ENCODE results near the gene NDUFC2. TPM values are rescaled to one million over a fixed set of nuclear protein-coding genes. Genes with fewer than 3 reads are reported as not detected.
"Not testable (repeated sequence)": the region's sequence is repeated elsewhere in the genome, so short reads cannot be mapped to it uniquely, and the experiment has no call there.

NDUFC2 gene
- total RNA-seq, 2 experiments from 2014 or later, result 218 to 219 TPM

DNA sequence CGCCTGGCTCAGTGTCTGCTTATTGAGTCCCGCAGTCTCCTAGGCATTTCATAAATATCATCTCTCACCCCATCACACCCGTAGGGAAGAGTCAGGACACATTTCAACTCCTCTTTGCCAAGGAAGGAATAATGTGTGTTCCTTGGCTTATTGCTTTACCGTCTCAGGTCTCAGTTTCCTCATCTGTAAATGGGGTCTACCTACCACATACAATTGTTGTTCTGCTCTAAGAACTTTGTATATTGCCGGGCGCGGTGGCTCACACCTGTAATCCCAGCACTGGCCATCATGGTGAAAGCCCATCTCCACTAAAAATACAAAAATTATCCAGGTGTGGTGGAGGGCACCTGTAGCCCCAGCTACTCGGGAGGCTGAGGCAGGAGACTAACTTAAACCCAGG lies 19.1 kb downstream of the NDUFC2 start:
- ChIA-PET CTCF (no interaction called here), POLR2A (no interaction called here)

DNA sequence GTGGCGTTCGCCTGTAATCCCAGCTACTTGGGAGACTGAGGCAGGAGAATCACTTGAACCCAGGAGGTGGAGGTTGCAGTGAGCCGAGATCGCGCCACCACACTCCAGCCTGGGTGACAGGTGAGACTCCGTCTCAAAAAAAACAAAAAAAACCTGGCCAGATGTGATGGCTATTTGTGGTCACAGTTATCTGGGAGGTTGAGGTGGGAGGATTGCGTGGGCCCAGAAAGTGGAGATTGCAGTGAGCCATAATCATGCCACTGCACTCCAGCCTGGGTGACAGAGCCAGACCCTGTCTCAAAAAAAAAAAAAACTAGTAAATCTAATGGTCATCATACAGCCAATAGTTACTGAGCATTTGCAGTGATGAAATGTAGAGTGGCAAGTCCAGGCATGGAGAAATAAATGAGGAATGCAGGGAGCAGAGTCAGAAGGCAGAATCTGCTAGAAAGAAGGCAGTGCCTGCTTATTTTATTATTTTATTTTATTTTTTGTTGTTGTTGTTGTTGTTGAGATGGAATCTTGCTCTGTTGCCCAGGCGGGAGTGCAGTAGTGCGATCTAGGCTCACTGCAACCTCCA lies 19.8 kb downstream of the NDUFC2 start:
- CTCF ChIA-PET, result interaction anchor here (0.6 kb wide), 1 partner anchor 54 kb away, joined by 3 read pairs; no protein-coding TSS in a partner anchor
- POLR2A ChIA-PET, result not testable (repeated sequence)

DNA sequence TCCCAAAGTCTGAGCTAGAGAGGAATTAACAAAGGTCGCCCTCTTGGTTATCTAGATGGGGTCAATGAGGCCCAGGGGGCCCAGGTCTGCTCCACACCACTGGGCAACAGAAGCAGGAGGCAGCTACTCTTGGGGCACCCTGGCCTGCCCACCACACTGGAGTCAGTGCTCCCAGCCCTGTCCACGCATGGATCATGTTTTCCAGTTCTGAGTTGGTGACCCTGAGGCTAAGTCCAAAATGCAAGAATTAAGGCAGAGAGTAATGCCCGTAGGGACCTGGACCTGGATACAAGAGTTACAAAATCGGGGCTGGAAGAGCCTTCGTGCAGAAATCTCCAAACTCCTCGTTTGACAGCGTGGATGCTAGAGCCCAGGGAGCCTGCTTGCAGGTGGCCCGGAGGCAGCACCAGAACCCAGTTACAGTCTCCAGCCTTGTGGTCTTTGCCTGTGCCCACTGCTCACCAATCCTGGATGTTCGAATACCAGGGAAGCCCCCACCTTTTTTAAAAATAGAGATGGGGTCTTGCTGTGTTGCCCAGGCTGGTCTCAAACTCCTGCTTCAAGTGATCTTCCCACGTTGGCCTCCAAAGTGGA lies 22.1 kb downstream of the NDUFC2 start:
- ChIA-PET POLR2A (no interaction called here), CTCF (no interaction called here)

DNA sequence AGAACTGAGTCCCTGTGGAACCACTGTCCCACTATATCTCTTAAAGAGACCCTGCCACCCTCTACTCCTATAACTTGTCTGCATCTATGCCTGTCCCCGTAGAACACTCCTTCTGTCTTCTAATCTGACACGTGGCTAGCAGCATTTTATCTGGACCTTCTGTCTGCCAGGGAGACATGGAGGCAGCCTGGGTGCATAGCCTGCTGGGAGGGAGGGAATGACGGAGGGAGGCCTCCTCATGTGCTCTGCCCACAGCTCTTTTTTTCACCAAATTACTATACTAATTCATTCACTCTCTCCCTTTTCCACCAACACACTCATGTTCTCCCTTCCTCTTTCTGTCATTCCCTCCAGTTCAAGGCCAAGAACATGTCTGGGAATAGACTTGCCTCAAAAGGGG lies 23.6 kb downstream of the NDUFC2 start:
- ChIA-PET CTCF (no interaction called here), POLR2A (no interaction called here)

DNA sequence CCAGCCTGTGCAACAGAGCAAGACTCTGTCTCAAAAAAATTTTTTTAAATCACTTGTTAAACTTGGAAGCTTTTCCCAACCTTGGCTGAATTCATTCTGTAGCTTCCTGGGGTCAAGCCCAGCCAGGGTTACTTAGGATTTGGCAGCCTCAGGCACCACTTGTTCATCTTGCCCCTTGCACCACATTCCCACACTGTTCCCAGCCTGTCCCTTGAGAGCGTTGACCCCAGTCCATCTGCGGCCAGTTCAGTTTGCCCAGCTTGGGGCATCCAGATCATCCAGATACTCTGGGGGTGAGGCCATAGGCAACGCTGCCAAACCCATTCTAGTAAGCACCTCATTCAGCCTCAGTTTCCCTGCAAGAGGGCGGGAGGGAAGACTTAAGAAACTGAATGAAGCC lies 24.7 kb downstream of the NDUFC2 start:
- POLR2A ChIA-PET, result no interaction called here

DNA sequence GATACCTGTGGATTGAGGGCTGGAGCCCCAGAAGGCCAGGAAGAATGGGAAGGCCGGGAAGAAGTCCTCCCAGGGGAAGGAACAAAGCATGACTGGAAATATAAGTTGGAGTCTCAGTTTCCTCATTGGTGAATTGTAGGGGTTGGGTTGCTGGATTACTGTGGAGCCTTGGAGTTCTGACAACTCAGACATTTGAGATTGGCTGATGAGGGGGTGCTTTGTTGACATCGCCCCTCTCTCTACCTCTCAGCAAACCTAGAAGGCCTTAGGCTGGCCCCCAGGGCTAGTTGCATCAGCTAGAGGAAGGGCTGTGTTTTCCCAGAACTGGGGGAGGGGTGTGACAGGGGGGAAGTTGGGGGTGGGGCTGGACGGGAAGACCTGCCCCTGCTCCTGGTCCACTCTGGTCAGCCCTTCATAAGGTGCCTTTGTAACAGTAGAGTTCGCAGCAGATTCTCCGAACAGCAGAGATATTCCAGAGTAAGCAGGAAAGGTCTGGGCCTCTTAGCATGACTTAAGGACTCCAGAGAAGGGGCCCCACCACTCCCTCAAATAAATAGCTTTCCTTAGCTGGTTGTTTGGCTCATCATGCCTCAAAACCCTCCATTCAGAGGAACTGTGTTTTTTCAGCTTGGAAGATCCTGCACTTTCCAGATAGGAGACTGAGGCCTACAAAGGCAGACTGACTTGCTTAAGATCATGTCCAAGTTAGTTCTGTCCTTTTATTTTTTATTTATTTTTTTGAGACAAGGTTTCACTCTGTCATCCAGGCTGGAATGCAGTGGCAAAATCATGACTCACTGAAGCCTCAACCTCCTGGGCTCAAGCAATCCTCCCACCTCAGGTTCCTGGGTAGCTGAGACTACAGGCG lies 28.5 kb downstream of the NDUFC2 start:
- ChIA-PET CTCF (no interaction called here), POLR2A (no interaction called here)

More for the DNA sequence above, 24.7 kb downstream of the NDUFC2 start:
- CTCF ChIA-PET, result interaction anchor here (0.7 kb wide), 1 partner anchor 45 kb away, joined by 3 read pairs; no protein-coding TSS in a partner anchor

DNA sequence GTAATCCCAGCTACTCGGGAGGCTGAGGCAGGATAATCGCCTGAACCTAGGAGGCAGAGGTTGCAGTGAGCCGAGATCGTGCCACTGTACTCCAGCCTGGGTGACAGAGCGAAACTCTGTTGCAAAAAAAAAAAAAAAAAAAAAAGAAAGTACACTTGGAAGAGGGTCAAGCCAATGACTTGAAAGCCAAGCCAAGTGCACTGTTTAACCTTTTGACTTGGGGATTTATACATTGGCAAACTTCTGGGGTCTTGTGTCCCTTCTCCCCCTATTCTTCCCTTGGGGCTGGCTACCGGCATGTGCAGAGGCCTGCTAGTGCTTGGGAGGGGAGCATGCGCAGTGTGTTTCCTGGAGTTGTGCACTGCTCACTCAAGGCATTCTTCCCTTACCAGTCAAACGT lies 30.3 kb downstream of the NDUFC2 start:
- CTCF ChIA-PET, result interaction anchor here (0.7 kb wide), 1 partner anchor 188 kb away, joined by 5 read pairs; no protein-coding TSS in a partner anchor
- POLR2A ChIA-PET, result no interaction called here

DNA sequence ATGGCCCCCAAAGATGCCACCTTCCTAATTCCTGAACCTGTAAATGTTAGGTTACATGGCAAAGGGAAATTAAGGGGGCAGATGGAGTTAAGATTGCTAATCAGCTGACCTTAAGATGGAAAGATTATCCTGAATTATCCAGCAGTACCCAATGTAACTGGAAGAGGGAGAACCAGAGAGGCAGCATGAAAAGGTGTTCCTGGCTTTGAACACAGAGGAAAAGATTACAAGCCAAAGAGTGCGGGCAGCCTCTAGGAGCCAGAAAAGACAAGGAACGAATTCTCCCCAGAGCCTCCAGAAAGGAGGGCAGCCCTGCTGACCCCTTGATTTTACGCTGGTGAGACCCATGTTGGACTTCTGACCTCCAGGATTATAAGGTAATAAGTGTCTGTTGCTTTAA lies 31.1 kb downstream of the NDUFC2 start:
- POLR2A ChIA-PET, result no interaction called here
- CTCF ChIA-PET, result interaction anchor here (0.7 to 1.2 kb wide), 2 partner anchors 31 to 189 kb away, joined by 3 to 5 read pairs; partner anchors contain the start of gene NDUFC2

DNA sequence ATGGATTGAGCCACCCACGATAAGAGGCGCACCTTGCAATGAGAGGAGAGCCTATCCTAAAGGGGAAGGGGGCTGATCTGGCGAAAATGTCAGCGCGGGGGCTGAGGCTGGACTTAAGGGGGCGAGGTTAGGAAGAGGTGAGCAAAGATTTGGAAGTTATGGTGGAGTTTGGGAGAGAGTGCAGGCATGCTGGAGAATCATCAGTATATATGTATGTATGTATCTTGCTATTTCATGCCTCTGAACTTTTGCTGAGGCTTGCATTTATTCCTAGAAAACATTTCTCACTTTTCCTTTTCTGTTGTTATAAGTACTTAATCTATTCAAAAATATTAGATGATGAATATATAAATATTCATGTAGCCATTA lies 33.2 kb downstream of the NDUFC2 start:
- CTCF ChIA-PET, result interaction anchor here (0.7 to 2.8 kb wide), 11 partner anchors 23 to 393 kb away, joined by 3 to 22 read pairs (median 3); partner anchors contain the start of gene INTS4
- POLR2A ChIA-PET, result no interaction called here

DNA sequence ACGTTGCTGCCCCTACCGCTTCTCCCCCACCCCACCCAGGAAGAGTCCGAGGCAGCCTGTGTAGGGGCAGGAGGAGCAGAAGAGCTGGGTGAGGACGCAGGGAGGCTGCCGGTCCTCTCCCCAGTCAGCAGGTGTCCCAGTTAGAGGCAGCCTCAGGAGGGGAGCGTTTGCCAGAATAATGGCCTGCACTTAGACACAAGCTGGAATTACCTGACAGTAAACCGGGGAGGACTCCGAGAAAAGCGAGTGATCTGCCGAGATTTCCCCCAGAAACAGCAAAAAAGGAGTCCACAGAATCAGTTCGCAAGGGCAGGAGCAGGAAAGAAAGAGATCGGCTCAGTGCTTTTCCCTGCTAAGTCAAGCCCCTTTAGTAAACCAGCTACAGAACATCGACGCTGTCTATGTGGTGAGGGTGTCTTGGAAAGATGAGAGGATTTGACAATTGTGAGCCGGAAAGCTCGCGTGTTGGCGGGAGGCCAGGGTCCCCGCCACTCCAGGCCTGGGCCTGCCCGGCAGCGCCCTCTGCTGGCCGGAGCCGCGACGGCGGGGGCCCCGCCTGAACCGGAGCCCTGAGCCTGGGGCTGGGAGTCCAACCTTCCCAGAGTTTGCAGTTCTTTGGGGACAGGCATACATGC lies 33.7 kb downstream of the NDUFC2 start:
- ChIA-PET CTCF (interaction anchor here (0.7 to 2.8 kb wide), 12 partner anchors 15 to 392 kb away, joined by 3 to 22 read pairs (median 3); partner anchors contain the start of genes INTS4 and THRSP), POLR2A (no interaction called here)

DNA sequence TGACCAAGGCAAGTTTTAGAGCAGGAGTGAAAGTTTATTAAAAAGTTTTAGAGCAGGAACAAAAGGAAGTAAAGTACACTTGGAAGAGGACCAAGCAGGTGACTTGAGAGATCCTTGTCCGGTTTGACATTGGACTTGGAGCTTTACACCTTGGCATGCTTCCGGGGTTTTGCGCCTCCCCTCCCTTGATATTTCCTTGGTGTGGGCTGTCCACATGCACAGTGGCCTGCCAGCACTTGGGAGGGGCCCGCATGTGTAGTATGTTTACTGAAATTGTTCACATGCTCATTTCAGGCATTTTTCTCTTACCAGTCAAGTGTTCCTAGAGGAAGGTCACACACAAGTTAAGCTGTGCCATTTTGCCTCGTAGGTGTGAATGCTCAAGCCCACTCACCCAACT lies 35.0 kb downstream of the NDUFC2 start:
- ChIA-PET POLR2A (interaction anchor here (0.7 kb wide), 1 partner anchor 50 kb away, joined by 3 read pairs; no protein-coding TSS in a partner anchor), CTCF (interaction anchor here (2.8 kb wide), 1 partner anchor 48 kb away, joined by 22 read pairs; the partner anchor contains the start of gene INTS4)

DNA sequence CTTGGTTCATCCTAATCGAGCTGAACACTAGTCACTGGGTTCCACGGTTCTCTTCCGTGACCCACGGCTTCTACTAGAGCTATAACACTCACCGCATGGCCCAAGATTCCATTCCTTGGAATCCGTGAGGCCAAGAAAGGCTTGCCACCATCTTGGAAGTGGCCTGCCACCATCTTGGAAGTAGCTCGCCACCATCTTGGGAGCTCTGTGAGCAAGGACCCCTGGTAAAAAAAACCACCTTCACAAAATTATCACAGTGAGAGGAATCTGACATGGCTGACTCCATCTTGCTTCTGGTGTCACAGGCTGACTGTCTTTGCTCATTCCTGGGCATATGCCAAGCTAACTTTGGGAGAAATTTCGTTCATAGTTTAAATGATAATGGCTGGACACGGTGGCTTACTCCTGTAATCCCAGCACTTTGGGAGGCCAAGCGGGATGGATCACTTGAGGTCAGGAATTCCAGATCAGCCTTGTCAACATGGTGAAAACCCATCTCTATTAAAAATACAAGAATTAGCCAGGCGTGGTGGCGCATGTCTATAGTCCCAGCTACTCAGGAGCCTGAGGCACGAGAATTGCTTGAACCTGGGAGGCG lies 37.7 kb downstream of the NDUFC2 start:
- POLR2A ChIA-PET, result no interaction called here
- CTCF ChIA-PET, result no interaction called here

DNA sequence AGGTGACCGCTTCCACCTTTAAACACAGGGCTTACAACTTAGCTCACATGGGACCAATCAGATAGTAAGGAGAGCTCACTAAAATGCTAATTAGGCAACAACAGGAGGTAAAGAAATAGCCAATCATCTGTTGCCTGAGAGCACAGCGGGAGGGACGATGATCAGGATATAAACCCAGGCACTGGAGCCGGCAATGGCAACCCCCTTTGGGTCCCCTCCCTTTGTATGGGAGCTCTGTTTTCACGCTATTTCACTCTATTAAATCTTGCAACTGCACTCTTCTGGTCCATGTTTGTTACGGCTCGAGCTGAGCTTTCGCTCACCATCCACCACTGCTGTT lies 38.3 kb downstream of the NDUFC2 start:
- POLR2A ChIA-PET, CTCF ChIA-PET: not testable (repeated sequence)

DNA sequence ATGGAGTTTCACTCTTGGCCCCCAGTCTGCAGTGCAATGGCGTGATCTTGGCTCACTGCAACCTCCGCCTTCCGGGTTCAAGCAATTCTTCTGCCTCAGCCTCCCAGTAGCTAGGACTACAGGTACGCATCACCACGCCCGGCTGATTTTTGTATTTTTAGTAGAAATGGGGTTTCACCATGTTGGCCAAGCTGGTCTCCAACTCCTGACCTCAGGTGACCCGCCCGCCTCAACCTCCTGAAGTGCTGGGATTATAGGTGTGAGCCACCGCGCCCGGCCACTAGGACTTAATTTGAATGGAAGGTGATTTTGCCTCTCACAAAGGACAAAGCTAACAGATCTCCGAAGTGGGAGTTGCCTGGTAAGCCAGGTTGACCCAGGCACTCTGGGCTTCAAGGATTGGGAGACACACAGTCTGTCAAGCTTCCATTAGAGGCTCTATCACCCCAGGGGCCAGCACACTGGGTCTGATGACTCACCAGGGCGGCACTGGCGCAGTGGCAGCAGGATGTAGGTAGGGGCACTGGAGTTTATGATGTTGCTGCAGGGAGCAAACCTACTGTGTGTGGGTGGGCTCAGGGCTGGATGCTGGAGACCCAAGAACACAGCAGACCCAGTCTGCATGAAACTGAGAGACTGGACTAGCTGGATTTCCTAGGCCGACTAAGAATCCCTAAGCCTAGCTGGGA lies 38.8 kb downstream of the NDUFC2 start:
- POLR2A ChIA-PET, result interaction anchor here (1.7 kb wide), 1 partner anchor 46 kb away, joined by 10 read pairs; the partner anchor contains the start of gene INTS4
- CTCF ChIA-PET, result no interaction called here

DNA sequence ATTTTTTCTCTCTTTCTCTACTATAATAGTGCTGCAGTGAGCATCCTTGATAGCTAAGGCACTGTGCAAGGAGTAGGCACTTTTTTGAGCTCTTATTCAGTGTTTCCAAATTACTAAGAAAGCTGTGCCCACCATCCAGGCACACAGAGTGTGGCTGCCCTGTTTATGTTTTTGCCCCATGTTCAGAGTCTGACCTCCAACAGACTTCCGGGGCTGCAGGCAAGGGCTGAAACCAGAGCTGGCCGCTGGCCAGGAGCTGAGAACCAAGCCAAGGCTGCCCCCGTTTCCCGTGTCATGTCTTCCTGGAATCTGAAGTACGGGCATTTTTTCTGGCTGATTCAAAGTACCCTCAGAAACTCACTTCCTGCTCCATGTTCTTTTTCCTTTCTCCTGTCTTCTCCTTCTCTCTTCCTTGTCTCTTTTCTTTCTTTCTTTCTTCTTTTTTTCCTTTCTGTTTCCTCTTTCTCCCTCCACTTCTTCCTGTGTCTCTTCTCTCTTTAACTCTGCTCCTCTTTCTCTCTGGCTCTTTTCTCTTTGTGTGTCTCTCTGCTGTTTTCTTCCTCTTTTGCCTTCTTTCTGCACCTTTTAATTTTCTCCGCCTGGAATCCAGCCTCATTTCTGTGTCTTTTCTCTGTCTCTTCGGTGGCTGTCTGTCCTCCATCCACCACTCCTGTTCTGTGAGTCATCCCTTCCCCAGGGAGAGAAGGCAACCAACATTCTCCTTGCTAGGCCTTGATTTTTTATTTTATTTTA lies 39.6 kb downstream of the NDUFC2 start:
- POLR2A ChIA-PET, result interaction anchor here (0.7 to 1.7 kb wide), 4 partner anchors 19 to 402 kb away, joined by 3 to 10 read pairs (median 4); partner anchors contain the start of genes ALG8 and INTS4

DNA sequence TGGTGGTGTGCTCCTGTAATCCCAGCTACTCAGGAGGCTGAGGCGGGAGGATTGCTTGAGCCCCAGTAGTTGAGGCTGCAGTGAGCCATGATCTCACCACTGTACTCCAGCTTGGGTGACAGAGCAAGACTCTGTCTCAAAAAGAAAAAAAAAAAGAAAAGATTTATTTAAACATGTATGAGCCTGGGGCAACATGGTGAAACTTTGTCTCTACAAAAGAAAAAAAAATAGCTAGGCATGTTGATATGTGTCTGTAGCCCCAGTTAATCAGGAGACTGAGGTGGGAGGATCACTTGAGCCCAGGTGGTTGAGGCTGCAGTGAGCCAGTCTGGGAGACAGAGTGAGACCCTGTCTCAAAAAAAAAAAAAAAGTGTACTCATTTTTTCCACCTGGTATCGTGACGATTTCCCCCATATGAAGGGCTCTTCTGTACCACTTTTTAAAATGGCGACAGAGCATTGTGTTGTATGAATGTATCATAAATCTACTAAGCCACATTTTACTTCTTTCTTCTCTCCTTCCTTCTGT lies 40.2 kb downstream of the NDUFC2 start:
- CTCF ChIA-PET, result no interaction called here
- POLR2A ChIA-PET, result interaction anchor here (0.7 to 1.7 kb wide), 4 partner anchors 19 to 401 kb away, joined by 3 to 10 read pairs (median 4); partner anchors contain the start of genes ALG8 and INTS4

More for the DNA sequence above, 39.6 kb downstream of the NDUFC2 start:
- CTCF ChIA-PET, result no interaction called here

DNA sequence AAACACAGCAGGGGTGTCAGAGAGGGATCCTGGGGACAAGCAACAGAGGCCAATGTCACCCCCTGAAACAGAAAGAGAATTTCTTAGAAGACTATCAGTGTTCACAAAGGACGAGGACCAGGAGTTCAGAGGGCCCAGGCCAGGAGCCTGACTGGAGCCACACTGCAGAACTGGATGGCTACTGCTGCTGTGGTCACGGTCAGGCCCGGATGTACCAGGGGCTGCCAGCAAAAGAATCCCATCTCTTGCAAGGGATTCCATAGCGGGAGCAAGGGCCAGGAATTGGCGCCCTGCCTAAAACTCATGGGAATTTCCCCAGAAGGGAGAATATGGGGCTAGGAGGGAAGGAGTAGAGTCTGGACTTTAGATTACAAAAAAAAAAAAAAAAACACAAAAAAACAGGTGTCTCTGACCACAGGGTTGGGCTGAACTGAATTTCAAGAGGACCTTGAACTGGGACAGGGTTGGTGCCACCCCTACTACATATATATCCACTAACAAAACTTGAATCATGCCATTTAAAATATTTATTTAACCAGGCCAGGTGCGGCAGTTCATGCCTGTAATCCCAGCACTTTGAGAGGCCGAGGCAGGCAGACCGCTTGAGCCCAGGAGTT lies 40.9 kb downstream of the NDUFC2 start:
- POLR2A ChIA-PET, result no interaction called here
- CTCF ChIA-PET, result no interaction called here

Data from activated CD8-positive, alpha-beta memory T cell treated with anti-CD3 and anti-CD28 coated beads for 36 hours (primary cell).